Nephron progenitor cell (in vitro differentiated cells): ENCODE measurements around the gene ELANE.
"Not testable (repeated sequence)": the region's sequence is repeated elsewhere in the genome, so short reads cannot be mapped to it uniquely, and the experiment has no call there.

Experiments
- DNase-seq: peaks from one replicate; pipeline ENCODE4 v3.0.0; 2021
- H3K27ac Mint-ChIP-seq: 2 replicates; pipeline ENCODE4 v1.8.0; 2021; ENCODE audit warnings: mild to moderate bottlenecking, moderate library complexity, mixed read lengths
- H3K27me3 Mint-ChIP-seq: 2 replicates; pipeline ENCODE4 v1.8.0; 2021; ENCODE audit warnings: mild to moderate bottlenecking, low read depth, mixed read lengths; ENCODE audit not compliant: poor library complexity
- H3K36me3 Mint-ChIP-seq: 2 replicates; pipeline ENCODE4 v1.8.0; 2021; ENCODE audit warnings: low read depth, mixed read lengths
- H3K4me1 Mint-ChIP-seq: 2 replicates; pipeline ENCODE4 v1.8.0; 2021; ENCODE audit warnings: mixed read lengths
- H3K4me3 Mint-ChIP-seq: 2 replicates; pipeline ENCODE4 v1.8.0; 2021; ENCODE audit warnings: mild to moderate bottlenecking, moderate library complexity, mixed read lengths
- H3K9me3 Mint-ChIP-seq: 2 replicates; pipeline ENCODE4 v1.8.0; 2021; ENCODE audit warnings: mild to moderate bottlenecking, moderate library complexity, mixed read lengths
- TF ChIP-seq, protein P1 (sequence below): fragments of 200-600 bp; sonication (generic); IDR thresholded peaks from 2 replicates; pipeline ENCODE4 v1.5.0; 2021; ENCODE audit warnings: antibody characterized with exemption

ELANE gene

DNA sequence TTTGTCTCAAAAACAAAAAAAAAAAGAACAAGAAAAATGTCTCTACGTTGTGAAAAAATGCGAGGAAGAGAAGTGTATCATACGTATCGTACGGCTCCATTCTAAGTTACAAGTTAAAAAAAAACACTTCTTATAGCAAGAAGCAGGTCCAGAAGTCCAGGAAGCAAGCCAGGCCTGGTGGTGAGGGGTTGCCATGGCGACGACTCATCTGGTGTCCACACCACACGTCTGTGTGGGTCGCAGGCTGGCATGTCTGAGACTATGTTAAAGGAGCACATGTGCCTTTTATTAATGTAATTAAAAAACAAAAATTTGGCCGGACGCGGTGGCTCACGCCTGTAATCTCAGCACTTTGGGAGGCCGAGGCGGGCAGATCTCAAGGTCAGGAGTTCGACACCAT, 35.0 kb downstream of the ELANE start:
- Mint-ChIP-seq H3K9me3 (no peaks in the 10 kb centered on the region), H3K4me3 (no peak overlapping the region), H3K36me3 (peaks cover 29% of the 10 kb centered on the region), H3K27ac (no peak overlapping the region), H3K4me1 (no peaks in the 10 kb centered on the region), H3K27me3 (no peaks in the 10 kb centered on the region)
- DNase-seq = peak; percentile 39
- TF ChIP-seq, protein P1, sequence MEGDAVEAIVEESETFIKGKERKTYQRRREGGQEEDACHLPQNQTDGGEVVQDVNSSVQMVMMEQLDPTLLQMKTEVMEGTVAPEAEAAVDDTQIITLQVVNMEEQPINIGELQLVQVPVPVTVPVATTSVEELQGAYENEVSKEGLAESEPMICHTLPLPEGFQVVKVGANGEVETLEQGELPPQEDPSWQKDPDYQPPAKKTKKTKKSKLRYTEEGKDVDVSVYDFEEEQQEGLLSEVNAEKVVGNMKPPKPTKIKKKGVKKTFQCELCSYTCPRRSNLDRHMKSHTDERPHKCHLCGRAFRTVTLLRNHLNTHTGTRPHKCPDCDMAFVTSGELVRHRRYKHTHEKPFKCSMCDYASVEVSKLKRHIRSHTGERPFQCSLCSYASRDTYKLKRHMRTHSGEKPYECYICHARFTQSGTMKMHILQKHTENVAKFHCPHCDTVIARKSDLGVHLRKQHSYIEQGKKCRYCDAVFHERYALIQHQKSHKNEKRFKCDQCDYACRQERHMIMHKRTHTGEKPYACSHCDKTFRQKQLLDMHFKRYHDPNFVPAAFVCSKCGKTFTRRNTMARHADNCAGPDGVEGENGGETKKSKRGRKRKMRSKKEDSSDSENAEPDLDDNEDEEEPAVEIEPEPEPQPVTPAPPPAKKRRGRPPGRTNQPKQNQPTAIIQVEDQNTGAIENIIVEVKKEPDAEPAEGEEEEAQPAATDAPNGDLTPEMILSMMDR = no peak

DNA sequence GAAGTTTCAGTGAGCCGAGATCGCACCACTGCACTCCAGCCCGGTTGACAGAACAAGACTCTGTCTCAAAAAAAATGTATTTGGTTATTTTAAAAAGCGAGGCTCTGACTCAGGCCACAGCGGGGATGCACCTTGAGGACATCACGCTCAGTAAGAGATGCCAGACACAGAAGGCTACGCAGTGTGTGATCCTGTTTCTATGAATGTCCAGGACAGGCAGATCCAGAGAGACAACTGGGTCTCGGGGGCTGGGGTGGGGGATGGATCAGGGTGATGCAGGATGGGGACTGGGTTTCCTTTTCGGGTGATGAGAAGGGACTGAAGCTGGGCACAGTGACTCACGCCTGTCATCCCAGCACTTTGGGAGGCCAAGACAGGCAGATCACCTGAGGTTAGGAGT, 35.5 kb downstream of the ELANE start:
- H3K36me3 Mint-ChIP-seq = peaks cover 24% of the 10 kb centered on the region
- DNase-seq = no peak
- TF ChIP-seq, protein P1 = no peak
- no peaks in the 10 kb centered on the region for H3K9me3 Mint-ChIP-seq
- no peaks in the 10 kb centered on the region for H3K27me3 Mint-ChIP-seq
- no peaks in the 10 kb centered on the region for H3K4me1 Mint-ChIP-seq
- no peak overlapping the region for H3K4me3 Mint-ChIP-seq
- H3K27ac Mint-ChIP-seq = no peak overlapping the region

GRCh38 chr19:888581-889385, 36.7 kb downstream of the ELANE start:
- TF ChIP-seq, protein P1 = no peak
- Mint-ChIP-seq H3K4me3 (no peak overlapping the region), H3K36me3 (peaks cover 22% of the 10 kb centered on the region), H3K27ac (no peak overlapping the region), H3K27me3 (peaks cover 4% of the 10 kb centered on the region), H3K9me3 (no peaks in the 10 kb centered on the region), H3K4me1 (no peaks in the 10 kb centered on the region)
- DNase-seq = no peak

- TF ChIP-seq, protein P1 = no peak
- Mint-ChIP-seq H3K4me1 (no peaks in the 10 kb centered on the region), H3K27ac (no peak overlapping the region), H3K27me3 (peaks cover 4% of the 10 kb centered on the region), H3K4me3 (peak overlapping the region; percentile 28), H3K9me3 (no peaks in the 10 kb centered on the region), H3K36me3 (peaks cover 22% of the 10 kb centered on the region)
- no peak for DNase-seq
Observed at GRCh38 chr19:889662-890295, 37.7 kb downstream of the ELANE start.

- no peak for DNase-seq
- Mint-ChIP-seq H3K9me3 (no peaks in the 10 kb centered on the region), H3K4me3 (peak overlapping the region; percentile 74), H3K27ac (no peak overlapping the region), H3K36me3 (peaks cover 22% of the 10 kb centered on the region), H3K4me1 (no peaks in the 10 kb centered on the region), H3K27me3 (peaks cover 4% of the 10 kb centered on the region)
- TF ChIP-seq, protein P1 = no peak
Observed at GRCh38 chr19:890831-891230, 38.7 kb downstream of the ELANE start.

- peak overlapping the region; percentile 89 for H3K4me3 Mint-ChIP-seq
- not testable (repeated sequence) for H3K27ac Mint-ChIP-seq, H3K4me1 Mint-ChIP-seq, DNase-seq, H3K9me3 Mint-ChIP-seq, H3K27me3 Mint-ChIP-seq
- H3K36me3 Mint-ChIP-seq = peaks cover 28% of the 10 kb centered on the region
Observed at GRCh38 chr19:891421-892200, 39.5 kb downstream of the ELANE start.
